Ishikawa (cell line): ENCODE data around the gene VWC2L.

Source experiments
- CEBPB ChIP-seq: IDR thresholded peaks from 2 replicates; pipeline ENCODE4 v1.6.1; 2012
- CREB1 ChIP-seq: IDR thresholded peaks from 2 replicates; pipeline ENCODE4 v1.6.1; 2012; ENCODE audit warnings: low read depth
- EGR1 ChIP-seq: IDR thresholded peaks from 2 replicates; pipeline ENCODE4 v1.6.1; 2012
- EP300 ChIP-seq: IDR thresholded peaks from 2 replicates; pipeline ENCODE4 v1.6.1; 2012; ENCODE audit warnings: borderline replicate concordance
- FOXM1 ChIP-seq: IDR thresholded peaks from 2 replicates; pipeline ENCODE4 v1.6.1; 2012; ENCODE audit warnings: low read depth, borderline replicate concordance
- NFIC ChIP-seq: IDR thresholded peaks from 2 replicates; pipeline ENCODE4 v1.6.1; 2012
- RAD21 ChIP-seq: IDR thresholded peaks from 2 replicates; pipeline ENCODE4 v1.6.1; 2012; ENCODE audit warnings: low read depth
- TAF1 ChIP-seq: IDR thresholded peaks from 2 replicates; pipeline ENCODE4 v1.6.1; 2012; ENCODE audit warnings: low read depth, mild to moderate bottlenecking
- TCF12 ChIP-seq: IDR thresholded peaks from 2 replicates; pipeline ENCODE4 v1.6.1; 2012; ENCODE audit warnings: low read depth
- TEAD4 ChIP-seq: IDR thresholded peaks from 2 replicates; pipeline ENCODE4 v1.6.1; 2012
- YY1 ChIP-seq: IDR thresholded peaks from 2 replicates; pipeline ENCODE4 v1.6.1; 2012; ENCODE audit warnings: low read depth
- ZBTB7A ChIP-seq: IDR thresholded peaks from 2 replicates; pipeline ENCODE4 v1.6.1; 2012; ENCODE audit warnings: low read depth
- TF ChIP-seq, protein P1 (sequence below): IDR thresholded peaks from 2 replicates; pipeline ENCODE4 v1.6.1; 2012
- TF ChIP-seq, protein P2 (sequence below): IDR thresholded peaks from 2 replicates; pipeline ENCODE4 v1.6.1; 2012
- TF ChIP-seq, protein P3 (sequence below): IDR thresholded peaks from 2 replicates; pipeline ENCODE4 v1.6.1; 2012; ENCODE audit warnings: low read depth, mild to moderate bottlenecking

The VWC2L gene

DNA sequence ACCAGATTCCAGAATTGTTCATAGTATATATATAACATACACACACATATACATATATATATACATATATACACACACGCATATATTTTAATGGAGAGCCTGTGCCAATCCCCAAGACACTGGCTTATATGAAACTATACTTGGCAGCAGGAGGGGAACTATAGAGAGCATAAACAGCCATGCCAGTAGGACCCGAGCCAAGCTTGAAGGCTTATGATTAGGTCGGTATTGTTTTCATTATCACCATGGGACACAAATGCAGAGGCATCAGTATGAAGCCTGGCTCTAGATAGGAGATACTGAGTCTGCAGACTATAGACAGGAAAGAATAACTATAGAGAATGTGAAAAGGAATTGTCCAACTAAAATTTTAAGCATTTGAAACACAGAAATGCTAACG lies 181.2 kb downstream of the VWC2L start:
- TF ChIP-seq ZBTB7A (no peak), TAF1 (no peak), FOXM1 (no peak), EP300 (no peak), TCF12 (no peak), TEAD4 (no peak), YY1 (no peak), CEBPB (no peak), CREB1 (no peak)
- TF ChIP-seq, protein P1, sequence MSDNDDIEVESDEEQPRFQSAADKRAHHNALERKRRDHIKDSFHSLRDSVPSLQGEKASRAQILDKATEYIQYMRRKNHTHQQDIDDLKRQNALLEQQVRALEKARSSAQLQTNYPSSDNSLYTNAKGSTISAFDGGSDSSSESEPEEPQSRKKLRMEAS: no peak

DNA sequence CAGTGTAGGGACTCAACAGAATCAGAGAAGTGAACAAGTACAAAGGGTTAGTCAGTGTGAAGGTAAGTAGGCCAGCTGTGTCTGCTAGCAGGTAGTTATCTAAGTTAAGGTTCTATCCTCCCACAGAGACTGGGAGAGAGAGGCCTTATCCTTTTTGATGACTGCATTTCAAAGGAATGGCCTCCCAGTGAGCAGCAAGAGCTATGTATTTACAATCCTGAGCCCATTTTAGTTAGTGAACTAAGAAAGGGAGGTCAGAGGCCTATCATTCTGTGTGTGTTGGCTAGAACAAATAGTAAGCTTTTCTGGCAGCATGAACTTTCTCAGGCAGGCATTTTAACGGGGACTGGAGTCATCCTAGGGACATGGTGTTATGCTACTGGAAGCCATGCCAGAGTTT lies 182.9 kb downstream of the VWC2L start:
- TF ChIP-seq, protein P2, sequence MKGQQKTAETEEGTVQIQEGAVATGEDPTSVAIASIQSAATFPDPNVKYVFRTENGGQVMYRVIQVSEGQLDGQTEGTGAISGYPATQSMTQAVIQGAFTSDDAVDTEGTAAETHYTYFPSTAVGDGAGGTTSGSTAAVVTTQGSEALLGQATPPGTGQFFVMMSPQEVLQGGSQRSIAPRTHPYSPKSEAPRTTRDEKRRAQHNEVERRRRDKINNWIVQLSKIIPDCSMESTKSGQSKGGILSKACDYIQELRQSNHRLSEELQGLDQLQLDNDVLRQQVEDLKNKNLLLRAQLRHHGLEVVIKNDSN: 0 out of 2 replicates have a peak, but pooled peaks have one; percentile 3
- peak; percentile 39; the same call in 1 of the 2 replicates for TF ChIP-seq EP300
- TF ChIP-seq TEAD4: peak; percentile 82
- TF ChIP-seq, protein P1: no peak
- TF ChIP-seq RAD21: no peak; the same call in 1 of the 2 replicates
- no peak for TF ChIP-seq CREB1
- TF ChIP-seq YY1: no peak
- no peak for TF ChIP-seq CEBPB
- TF ChIP-seq, protein P3, sequence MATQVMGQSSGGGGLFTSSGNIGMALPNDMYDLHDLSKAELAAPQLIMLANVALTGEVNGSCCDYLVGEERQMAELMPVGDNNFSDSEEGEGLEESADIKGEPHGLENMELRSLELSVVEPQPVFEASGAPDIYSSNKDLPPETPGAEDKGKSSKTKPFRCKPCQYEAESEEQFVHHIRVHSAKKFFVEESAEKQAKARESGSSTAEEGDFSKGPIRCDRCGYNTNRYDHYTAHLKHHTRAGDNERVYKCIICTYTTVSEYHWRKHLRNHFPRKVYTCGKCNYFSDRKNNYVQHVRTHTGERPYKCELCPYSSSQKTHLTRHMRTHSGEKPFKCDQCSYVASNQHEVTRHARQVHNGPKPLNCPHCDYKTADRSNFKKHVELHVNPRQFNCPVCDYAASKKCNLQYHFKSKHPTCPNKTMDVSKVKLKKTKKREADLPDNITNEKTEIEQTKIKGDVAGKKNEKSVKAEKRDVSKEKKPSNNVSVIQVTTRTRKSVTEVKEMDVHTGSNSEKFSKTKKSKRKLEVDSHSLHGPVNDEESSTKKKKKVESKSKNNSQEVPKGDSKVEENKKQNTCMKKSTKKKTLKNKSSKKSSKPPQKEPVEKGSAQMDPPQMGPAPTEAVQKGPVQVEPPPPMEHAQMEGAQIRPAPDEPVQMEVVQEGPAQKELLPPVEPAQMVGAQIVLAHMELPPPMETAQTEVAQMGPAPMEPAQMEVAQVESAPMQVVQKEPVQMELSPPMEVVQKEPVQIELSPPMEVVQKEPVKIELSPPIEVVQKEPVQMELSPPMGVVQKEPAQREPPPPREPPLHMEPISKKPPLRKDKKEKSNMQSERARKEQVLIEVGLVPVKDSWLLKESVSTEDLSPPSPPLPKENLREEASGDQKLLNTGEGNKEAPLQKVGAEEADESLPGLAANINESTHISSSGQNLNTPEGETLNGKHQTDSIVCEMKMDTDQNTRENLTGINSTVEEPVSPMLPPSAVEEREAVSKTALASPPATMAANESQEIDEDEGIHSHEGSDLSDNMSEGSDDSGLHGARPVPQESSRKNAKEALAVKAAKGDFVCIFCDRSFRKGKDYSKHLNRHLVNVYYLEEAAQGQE: no peak
- no peak for TF ChIP-seq FOXM1
- TF ChIP-seq TCF12: peak; percentile 48
- TF ChIP-seq EGR1: no peak
- TF ChIP-seq ZBTB7A: no peak
- TF ChIP-seq NFIC: no peak
- no peak for TF ChIP-seq TAF1

DNA sequence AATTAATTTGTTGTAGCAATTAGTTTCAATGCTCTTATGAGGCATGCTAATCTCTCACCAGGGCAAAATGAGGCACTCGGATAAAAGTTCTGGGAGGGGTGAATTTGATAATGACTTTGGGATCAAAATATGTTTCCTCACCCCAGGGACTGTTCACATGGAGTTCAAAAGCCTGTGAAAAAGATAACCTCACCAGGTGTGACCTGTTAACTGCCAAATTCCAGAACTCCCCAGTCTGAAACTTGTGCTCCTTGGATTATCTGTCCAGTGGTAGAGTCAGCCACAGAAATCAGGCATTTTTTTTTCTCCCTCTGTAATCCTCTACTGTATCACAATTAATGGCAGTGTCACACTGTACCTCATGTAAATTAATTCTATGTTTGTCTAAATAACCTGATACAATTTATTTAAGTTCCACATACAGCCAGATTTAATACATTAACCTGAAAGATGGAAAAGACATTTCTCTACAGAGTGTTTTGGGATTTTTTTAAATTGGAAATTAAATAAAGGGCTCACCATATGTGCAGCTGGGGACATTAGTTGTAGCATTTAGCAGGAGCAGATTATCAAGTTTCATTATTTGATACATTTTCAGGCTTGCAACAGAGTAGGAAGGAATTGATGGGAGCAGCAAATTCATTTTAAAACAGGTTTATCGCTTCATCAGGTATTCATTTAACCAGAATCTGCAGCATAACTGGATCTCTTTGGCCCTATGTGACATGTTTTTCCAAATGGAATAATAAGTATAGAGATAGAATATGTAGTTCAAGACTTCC lies 191.2 kb downstream of the VWC2L start:
- TF ChIP-seq TCF12: no peak

DNA sequence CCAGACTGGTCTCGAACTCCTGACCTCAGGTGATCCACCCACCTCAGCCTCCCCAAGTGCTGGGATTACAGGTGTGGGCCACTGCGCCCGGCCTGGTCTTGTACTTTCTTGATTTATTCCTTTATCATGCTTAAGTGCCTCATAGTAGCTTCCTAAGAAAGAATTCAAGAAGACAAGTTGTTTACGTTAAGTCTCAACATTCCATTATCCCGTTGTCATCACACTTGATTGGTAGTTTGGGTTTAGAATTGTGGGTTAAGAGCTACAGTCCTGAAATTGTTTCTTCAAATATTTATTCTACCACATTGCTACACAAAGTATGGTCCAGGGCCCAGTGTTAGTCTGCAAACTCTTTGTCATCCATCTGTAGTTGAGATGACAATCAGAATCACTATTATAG lies 194.0 kb downstream of the VWC2L start:
- TF ChIP-seq CREB1 (no peak), RAD21 (no peak), ZBTB7A (no peak), YY1 (no peak), EP300 (no peak)
- TF ChIP-seq, protein P3: no peak

DNA sequence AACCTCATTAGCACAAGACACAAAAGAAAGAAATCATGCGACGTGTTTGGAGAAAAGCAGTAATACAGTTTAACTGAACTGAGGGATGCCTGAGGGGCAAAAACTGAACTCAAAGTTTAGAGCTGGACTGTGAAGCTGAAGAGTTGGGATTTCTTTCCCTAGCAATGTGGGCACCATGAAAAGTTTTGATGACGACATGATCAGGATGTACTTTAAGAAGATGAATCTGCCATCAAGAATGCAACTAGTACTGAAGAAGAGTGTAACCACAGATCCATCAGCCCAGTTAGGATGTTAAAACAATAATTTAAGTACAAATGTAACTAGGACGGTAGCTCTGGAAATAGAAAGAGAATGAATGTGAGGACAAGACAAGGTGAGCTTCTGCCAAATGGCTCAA lies 196.2 kb downstream of the VWC2L start:
- no peak for TF ChIP-seq RAD21
- no peak for TF ChIP-seq CREB1
- TF ChIP-seq EGR1: no peak
- TF ChIP-seq FOXM1: no peak
- no peak for TF ChIP-seq YY1

DNA sequence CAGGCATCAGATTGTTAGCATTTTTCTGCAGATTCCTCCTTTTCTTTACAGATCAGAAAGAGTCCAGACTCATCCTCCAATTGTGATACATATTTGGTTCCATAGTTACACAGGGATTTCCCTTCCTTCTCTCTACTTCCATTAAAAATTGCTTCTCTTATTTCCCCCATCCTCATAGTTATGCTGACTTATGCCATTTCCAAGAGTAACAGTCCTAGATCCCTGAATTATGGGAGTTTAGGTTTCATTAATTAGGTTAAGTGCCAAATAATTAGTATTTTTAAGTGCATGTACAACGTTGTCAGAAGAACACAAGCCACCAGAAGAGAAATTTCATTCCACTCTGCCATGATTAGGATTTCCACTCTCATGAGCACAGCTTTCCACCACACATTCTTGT lies 200.2 kb downstream of the VWC2L start:
- TF ChIP-seq FOXM1 (no peak), CEBPB (no peak), NFIC (no peak), CREB1 (no peak), TEAD4 (no peak), EP300 (no peak), ZBTB7A (no peak), EGR1 (no peak), TCF12 (no peak), TAF1 (no peak), RAD21 (no peak), YY1 (no peak)
- TF ChIP-seq, protein P1: no peak
- TF ChIP-seq, protein P2: no peak
- TF ChIP-seq, protein P3: no peak
